ENCODE results near the gene TMEM81.

Gene TMEM81, protein sequence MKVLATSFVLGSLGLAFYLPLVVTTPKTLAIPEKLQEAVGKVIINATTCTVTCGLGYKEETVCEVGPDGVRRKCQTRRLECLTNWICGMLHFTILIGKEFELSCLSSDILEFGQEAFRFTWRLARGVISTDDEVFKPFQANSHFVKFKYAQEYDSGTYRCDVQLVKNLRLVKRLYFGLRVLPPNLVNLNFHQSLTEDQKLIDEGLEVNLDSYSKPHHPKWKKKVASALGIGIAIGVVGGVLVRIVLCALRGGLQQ

GRCh38 chr1:205084360-205084759 is at the start of gene TMEM81:
Gene TMEM81, minus strand, starts transcription at chr1:205084460. Its CDS starts 140 bp downstream, at chr1:205084320.
- H3K27ac ChIP-seq = no peak within 1 kb of the TSS
- TF ChIP-seq ZFX (IDR thresholded peaks at IDR 0.05) = no peak

DNA sequence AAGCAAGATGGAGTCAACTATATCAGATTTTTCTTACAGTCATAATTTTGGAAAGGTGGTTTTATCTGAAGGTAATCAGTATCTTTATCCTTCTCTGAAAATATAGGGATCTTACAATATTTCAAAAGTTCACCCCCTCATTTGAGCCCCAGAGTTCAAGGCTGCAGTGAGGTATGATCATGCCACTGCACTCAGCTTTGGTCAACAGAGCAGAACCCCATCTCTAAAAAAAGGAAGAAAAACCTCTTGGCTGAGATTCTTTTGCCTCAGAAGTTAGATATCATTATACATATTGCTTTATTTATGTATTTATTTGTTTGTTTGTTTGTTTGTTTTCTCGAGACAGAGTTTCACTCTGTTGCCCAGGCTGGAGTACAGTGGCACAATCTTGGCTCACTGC is 49.0 kb upstream of the TMEM81 start:
- TF ChIP-seq ZFX (IDR thresholded peaks at IDR 0.05) = no peak
- TF ChIP-seq, protein P1, sequence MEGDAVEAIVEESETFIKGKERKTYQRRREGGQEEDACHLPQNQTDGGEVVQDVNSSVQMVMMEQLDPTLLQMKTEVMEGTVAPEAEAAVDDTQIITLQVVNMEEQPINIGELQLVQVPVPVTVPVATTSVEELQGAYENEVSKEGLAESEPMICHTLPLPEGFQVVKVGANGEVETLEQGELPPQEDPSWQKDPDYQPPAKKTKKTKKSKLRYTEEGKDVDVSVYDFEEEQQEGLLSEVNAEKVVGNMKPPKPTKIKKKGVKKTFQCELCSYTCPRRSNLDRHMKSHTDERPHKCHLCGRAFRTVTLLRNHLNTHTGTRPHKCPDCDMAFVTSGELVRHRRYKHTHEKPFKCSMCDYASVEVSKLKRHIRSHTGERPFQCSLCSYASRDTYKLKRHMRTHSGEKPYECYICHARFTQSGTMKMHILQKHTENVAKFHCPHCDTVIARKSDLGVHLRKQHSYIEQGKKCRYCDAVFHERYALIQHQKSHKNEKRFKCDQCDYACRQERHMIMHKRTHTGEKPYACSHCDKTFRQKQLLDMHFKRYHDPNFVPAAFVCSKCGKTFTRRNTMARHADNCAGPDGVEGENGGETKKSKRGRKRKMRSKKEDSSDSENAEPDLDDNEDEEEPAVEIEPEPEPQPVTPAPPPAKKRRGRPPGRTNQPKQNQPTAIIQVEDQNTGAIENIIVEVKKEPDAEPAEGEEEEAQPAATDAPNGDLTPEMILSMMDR (conservative IDR thresholded peaks at IDR 0.05) = no peak
- H3K27ac ChIP-seq = no peak overlapping the region

GRCh38 chr1:205129447-205130029 is 45.3 kb upstream of the TMEM81 start:
- no peak overlapping the region for H3K27ac ChIP-seq
- TF ChIP-seq ZFX (IDR thresholded peaks at IDR 0.05) = no peak
- TF ChIP-seq, protein P1 (conservative IDR thresholded peaks at IDR 0.05) = no peak

DNA sequence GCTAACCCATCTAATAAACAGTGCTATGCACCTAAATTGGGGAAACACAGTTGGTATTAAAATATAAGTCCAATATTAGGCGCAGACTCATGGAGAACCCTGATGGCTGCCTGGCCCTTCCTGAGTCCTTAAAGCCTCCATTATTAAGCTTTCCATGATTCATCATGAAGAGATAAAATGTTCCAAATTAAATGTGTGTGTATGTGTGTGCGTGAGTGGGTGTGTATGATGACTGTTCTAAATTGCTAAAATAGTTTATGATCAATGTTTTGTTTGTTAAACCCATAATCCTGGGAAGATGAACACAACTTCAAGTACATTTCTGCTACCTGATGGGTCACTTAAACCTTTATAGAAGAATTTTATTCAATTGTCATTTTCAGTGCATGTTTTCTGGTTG is 43.8 kb upstream of the TMEM81 start:
- no peak for TF ChIP-seq ZFX (IDR thresholded peaks at IDR 0.05)
- TF ChIP-seq, protein P1 (conservative IDR thresholded peaks at IDR 0.05) = no peak
- H3K27ac ChIP-seq = no peak overlapping the region

DNA sequence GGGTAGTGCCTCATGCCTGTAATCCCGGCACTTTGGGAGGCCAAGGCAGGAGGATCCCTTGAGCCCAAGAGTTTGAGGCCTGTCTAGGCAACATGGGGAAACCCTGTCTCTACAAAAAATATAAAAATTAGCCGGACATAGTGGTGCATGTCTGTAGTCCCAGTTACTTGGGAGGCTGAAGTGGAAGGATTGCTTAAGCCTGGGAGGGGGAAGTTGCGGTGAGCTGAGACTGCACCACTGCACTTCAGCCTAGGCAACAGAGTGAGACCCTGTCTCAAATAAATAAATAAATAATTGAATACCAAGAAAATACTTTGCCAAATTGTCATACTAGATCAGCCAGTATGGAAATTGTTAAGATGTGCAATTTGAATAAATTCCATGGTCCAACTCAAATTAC is 43.4 kb upstream of the TMEM81 start:
- TF ChIP-seq, protein P1 (conservative IDR thresholded peaks at IDR 0.05) = no peak
- TF ChIP-seq ZFX (IDR thresholded peaks at IDR 0.05) = no peak
- H3K27ac ChIP-seq = no peak overlapping the region

GRCh38 chr1:205124726-205125125 is 40.5 kb upstream of the TMEM81 start:
- no peak for TF ChIP-seq ZFX (IDR thresholded peaks at IDR 0.05)
- TF ChIP-seq, protein P1 (conservative IDR thresholded peaks at IDR 0.05) = no peak
- H3K27ac ChIP-seq = no peak overlapping the region

GRCh38 chr1:205122489-205122882 is 38.2 kb upstream of the TMEM81 start:
- TF ChIP-seq, protein P1 (conservative IDR thresholded peaks at IDR 0.05) = peak; percentile 77
- TF ChIP-seq ZFX (IDR thresholded peaks at IDR 0.05) = no peak
- H3K27ac ChIP-seq = peak overlapping the region; percentile 83
